ENCODE results near the gene CLEC2A. TPM values are rescaled to one million over a fixed set of nuclear protein-coding genes. Genes with fewer than 3 reads are reported as not detected.

The CLEC2A gene
- total RNA-seq, 2 donors from 2014 or later: not detected

DNA sequence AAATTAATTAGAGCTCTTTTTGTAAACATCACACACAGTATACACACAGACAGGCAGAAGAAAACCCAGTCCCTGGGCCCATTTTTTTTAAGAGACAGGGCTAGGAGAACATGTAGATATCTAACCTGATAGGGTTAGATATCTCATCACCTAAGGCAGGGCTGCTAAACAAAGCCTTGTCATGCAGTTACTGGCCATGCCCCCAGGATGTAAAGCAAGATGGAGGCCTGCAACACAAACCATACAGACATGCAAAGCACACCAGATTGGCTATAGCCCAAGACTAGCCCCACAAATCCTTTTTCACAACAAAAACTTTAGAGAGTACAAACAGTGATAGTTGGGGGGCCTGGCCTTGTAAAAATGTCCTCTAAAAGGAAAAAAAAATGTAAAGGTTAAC lies 20.5 kb downstream of the CLEC2A start:
- Histone ChIP-seq H3K27me3 (replicated peaks; ENCODE audit: insufficient read depth) (no peaks in the 10 kb centered on the region), H3K27ac (no peak overlapping the region), H3K9me3 (no peaks in the 10 kb centered on the region), H3K4me3 (no peak overlapping the region), H3K36me3 (no peaks in the 10 kb centered on the region), H3K4me1 (replicated peaks) (no peaks in the 10 kb centered on the region)
- DNase-seq (ENCODE audit: low spot score): no peak
- intact Hi-C loops (cut with DNase I): no loop called here
- TF ChIP-seq POLR2A (IDR thresholded peaks at IDR 0.05) (no peak), POLR2AphosphoS5 (IDR thresholded peaks at IDR 0.05) (no peak)
- TF ChIP-seq, protein P1, sequence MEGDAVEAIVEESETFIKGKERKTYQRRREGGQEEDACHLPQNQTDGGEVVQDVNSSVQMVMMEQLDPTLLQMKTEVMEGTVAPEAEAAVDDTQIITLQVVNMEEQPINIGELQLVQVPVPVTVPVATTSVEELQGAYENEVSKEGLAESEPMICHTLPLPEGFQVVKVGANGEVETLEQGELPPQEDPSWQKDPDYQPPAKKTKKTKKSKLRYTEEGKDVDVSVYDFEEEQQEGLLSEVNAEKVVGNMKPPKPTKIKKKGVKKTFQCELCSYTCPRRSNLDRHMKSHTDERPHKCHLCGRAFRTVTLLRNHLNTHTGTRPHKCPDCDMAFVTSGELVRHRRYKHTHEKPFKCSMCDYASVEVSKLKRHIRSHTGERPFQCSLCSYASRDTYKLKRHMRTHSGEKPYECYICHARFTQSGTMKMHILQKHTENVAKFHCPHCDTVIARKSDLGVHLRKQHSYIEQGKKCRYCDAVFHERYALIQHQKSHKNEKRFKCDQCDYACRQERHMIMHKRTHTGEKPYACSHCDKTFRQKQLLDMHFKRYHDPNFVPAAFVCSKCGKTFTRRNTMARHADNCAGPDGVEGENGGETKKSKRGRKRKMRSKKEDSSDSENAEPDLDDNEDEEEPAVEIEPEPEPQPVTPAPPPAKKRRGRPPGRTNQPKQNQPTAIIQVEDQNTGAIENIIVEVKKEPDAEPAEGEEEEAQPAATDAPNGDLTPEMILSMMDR (IDR thresholded peaks at IDR 0.05): no peak

DNA sequence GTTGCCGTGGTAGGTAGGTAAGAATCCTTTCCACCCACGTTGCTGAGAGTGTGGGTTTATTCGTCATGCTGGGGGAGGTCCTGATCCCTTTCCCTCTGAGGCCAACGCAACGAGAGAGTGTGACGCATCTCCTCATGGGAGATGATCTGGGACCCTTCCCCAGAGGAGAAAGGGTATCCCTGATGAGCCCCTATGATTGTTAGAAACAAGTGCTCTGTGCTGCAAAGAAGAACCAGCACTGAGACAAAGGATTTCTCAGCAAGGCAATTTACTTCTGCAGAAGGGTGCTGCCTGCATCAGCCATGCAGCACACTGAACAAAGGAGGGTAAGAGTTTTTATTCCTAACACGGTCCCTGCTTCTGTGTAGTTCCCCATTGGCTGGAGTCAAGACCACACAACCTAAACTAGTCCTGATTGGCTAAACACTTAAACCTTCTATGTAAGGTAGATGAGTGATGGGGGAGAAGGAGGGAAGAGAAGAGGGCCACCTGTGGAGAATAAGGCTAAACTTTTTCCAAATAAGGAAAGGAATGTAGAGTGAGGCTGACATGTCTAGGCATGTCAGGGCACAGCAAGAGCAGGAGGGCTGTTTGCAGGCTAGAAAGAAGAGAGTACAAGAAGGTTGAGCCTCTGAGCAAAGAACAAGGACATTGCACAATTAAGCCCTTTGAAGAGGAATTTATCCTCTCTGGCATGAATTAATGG lies 21.3 kb downstream of the CLEC2A start:
- no peaks in the 10 kb centered on the region for H3K4me1 ChIP-seq (replicated peaks)
- WGBS: 78% methylated on average over 7 of the region's 7 CpGs
- H3K36me3 ChIP-seq: no peaks in the 10 kb centered on the region
- no peak overlapping the region for H3K27ac ChIP-seq
- no peaks in the 10 kb centered on the region for H3K9me3 ChIP-seq
- H3K4me3 ChIP-seq: no peak overlapping the region
- TF ChIP-seq, protein P1 (IDR thresholded peaks at IDR 0.05): no peak
- TF ChIP-seq POLR2A (IDR thresholded peaks at IDR 0.05): no peak
- TF ChIP-seq POLR2AphosphoS5 (IDR thresholded peaks at IDR 0.05): no peak
- intact Hi-C loops (cut with DNase I): no loop called here
- no peak for DNase-seq (ENCODE audit: low spot score)
- H3K27me3 ChIP-seq (replicated peaks; ENCODE audit: insufficient read depth): no peaks in the 10 kb centered on the region

DNA sequence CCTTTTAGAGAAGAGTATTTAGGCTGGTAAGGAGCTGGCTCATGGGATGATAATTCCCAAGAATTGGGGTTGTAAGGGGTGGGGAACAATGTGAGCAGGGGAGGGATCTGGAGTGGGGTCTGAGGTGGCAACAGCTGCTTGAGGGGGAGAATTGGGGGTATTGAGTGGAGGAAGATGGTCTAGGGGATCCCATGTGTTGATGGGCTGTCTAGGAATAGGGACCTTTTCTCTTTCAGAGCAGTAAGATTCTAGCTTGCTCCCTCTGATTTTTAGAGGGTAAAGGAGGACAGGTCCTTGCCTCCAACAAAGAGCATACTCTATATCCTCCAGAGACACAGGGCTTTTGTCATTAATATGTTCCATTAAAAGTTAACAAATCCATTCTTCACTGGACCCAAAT lies 22.4 kb downstream of the CLEC2A start:
- no peaks in the 10 kb centered on the region for H3K27me3 ChIP-seq (replicated peaks; ENCODE audit: insufficient read depth)
- no peak for DNase-seq (ENCODE audit: low spot score)
- TF ChIP-seq POLR2AphosphoS5 (IDR thresholded peaks at IDR 0.05) (no peak), POLR2A (IDR thresholded peaks at IDR 0.05) (no peak)
- TF ChIP-seq, protein P1 (IDR thresholded peaks at IDR 0.05): no peak
- H3K9me3 ChIP-seq: no peaks in the 10 kb centered on the region
- intact Hi-C loops (cut with DNase I): no loop called here
- H3K4me1 ChIP-seq (replicated peaks): no peaks in the 10 kb centered on the region
- H3K4me3 ChIP-seq: no peak overlapping the region
- H3K36me3 ChIP-seq: no peaks in the 10 kb centered on the region
- no peak overlapping the region for H3K27ac ChIP-seq

DNA sequence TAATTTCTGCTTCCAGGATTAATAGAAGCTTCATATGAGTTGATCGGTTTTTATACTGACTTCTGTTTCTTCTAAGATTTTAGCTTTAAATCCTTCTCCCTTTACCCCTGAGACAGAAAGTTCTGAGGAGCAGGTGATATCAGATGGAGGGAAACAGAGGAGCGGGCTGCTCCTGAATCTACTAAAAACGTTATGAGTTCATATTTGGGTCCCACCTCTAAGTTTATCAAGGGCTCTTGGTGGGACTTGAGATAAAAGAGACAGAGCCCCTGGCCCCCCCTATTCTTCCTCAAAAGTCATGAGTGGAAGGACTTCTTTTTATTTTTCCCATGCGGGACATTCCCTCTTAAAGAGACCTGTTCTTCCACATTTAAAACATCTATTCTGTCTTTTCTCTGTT lies 23.8 kb downstream of the CLEC2A start:
- intact Hi-C loops (cut with DNase I): no loop called here
- WGBS: 89% methylated on average over 4 of the region's 4 CpGs
- Histone ChIP-seq H3K4me3 (no peak overlapping the region), H3K27me3 (replicated peaks; ENCODE audit: insufficient read depth) (no peaks in the 10 kb centered on the region), H3K36me3 (no peaks in the 10 kb centered on the region), H3K9me3 (no peaks in the 10 kb centered on the region), H3K4me1 (replicated peaks) (no peaks in the 10 kb centered on the region), H3K27ac (no peak overlapping the region)
- TF ChIP-seq POLR2AphosphoS5 (IDR thresholded peaks at IDR 0.05): no peak
- TF ChIP-seq POLR2A (IDR thresholded peaks at IDR 0.05): no peak
- TF ChIP-seq, protein P1 (IDR thresholded peaks at IDR 0.05): no peak
- no peak for DNase-seq (ENCODE audit: low spot score)

DNA sequence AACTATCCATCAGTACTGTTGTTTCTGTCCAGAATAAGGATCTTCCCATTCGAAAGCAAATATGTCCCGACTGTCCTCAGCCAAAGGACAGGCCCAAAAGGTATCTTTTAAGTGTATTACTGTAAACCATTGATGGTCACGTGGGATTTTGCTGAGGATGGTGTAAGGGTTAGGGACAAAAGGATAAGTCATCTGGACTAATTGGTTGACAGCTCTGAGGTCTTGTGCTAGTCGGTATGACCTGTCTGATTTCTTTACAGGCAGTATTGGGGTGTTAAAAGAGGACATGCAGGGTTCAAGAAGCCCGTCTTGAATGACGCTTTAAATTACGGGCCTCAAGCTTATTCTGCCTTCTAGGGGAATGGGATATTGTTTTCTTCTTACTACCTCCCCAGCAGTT lies 24.4 kb downstream of the CLEC2A start:
- WGBS: 96% methylated on average over 7 of the region's 7 CpGs
- no peaks in the 10 kb centered on the region for H3K27me3 ChIP-seq (replicated peaks; ENCODE audit: insufficient read depth)
- no peaks in the 10 kb centered on the region for H3K9me3 ChIP-seq
- H3K27ac ChIP-seq: no peak overlapping the region
- TF ChIP-seq POLR2AphosphoS5 (IDR thresholded peaks at IDR 0.05) (no peak), POLR2A (IDR thresholded peaks at IDR 0.05) (no peak)
- TF ChIP-seq, protein P1 (IDR thresholded peaks at IDR 0.05): no peak
- H3K4me1 ChIP-seq (replicated peaks): no peaks in the 10 kb centered on the region
- intact Hi-C loops (cut with DNase I): no loop called here
- no peak overlapping the region for H3K4me3 ChIP-seq
- no peaks in the 10 kb centered on the region for H3K36me3 ChIP-seq
- no peak for DNase-seq (ENCODE audit: low spot score)
